Pancreas (tissue), 10 donors: ENCODE results near the gene C4orf51. TPM values are rescaled to one million over a fixed set of nuclear protein-coding genes. Genes with fewer than 3 reads are reported as not detected.

Source experiments
- ATAC-seq, 4 donors: fragments of 200-7000 bp; cut with Tn5 transposase; one replicate each; pipeline versions ENCODE4 v1.8.0 to v1.9.1; 2020; ENCODE audit warnings: mild to moderate bottlenecking in 4 of 4, moderate library complexity in 4 of 4
- DNase-seq, 6 donors: peaks; one replicate each; pipeline ENCODE4 v3.0.0-alpha.2; 2020
- FAIRE-seq: peaks from 2 replicates; lab custom pipeline; 2012; peaks lifted over from hg19 to GRCh38; lab: Jason Lieb, UNC
- H3K27ac ChIP-seq, 4 donors: fragments of 200-600 bp; sonication (generic); 1 replicate in 3 of 4; 2 replicates in 1 of 4; pipeline versions ENCODE4 v1.5.0 to v1.8.0; 2020
- H3K27me3 ChIP-seq, 4 donors: fragments of 200-600 bp; one replicate each; pipeline ENCODE4 v1.8.0; 2021
- H3K36me3 ChIP-seq, 3 donors: fragments of 200-600 bp; sonication (generic) in 1 of 3; one replicate each; pipeline versions ENCODE4 v1.5.0 to v1.8.0; 2020 to 2021
- H3K4me1 ChIP-seq, 3 donors: fragments of 200-600 bp; one replicate each; pipeline ENCODE4 v1.8.0; 2021
- H3K4me3 ChIP-seq, 4 donors: fragments of 200-600 bp; sonication (generic) in 2 of 4; one replicate each; pipeline versions ENCODE4 v1.5.0 to v1.8.0; 2020 to 2021
- H3K9me3 ChIP-seq, 4 donors: fragments of 200-600 bp; one replicate each; pipeline ENCODE4 v1.8.0; 2021
- WGBS, 2 donors: extraction: QIAGEN DNeasy Blood & Tissue Kit; methylation state at CpG; one replicate each; pipeline ENCODE4 v1.1.7; 2013; 5-methylcytosine and 5-hydroxymethylcytosine counted together
- intact Hi-C, 3 donors: fragments of 100-400 bp; cut with DNase I; formaldehyde crosslinking; loops; one replicate each; pipeline versions ENCODE4 v1.11.1 to v1.14.2; 2022
- polyA plus RNA-seq, 2 donors: library from polyadenylated mRNA; stranded (reverse); fragments of 200-250 nt; gene quantifications; one replicate each; pipeline ENCODE4 v1.2.3, GENCODE V29; 2013
- total RNA-seq, 6 donors: library from RNA; stranded (reverse); fragmentation: NEBNext Ultra II Directional in 4 of 6; extraction: Animal tissue kit (Norgen Biotek cat#: 25700) in 4 of 6; gene quantifications; one replicate each; pipeline versions ENCODE4 v1.2.1 to v1.2.4, GENCODE V29; 2021 to 2023
- TF ChIP-seq, protein P1 (sequence below), 4 donors: fragments of 200-600 bp; sonication (generic) in 3 of 4; IDR thresholded peaks; one replicate each; pipeline versions ENCODE4 v1.5.0 to v1.8.0; 2021; ENCODE audit warnings: antibody characterized with exemption in 4 of 4
- donor health status: healthy with polysubstance abuse.
- donor health status: DM: no; HTN: no; CAD: no; lungs with moderate emphysema.
- donor health status: DM: no; HTN: no; CAD: no.
- donor health status: control.
- donor health status: control.
- donor health status: Bipolar disorder and iron deficiency.
- donor health status: DM: yes; HTN: yes; CAD: no.
- donor health status: DM: no; HTN: no; CAD: no.
- donor health status: DM: no; HTN: no; CAD: no.
- donor health status: DM: yes; HTN: yes; CAD: no.

The C4orf51 gene
- total and polyA plus RNA-seq, 8 donors, result not detected

DNA sequence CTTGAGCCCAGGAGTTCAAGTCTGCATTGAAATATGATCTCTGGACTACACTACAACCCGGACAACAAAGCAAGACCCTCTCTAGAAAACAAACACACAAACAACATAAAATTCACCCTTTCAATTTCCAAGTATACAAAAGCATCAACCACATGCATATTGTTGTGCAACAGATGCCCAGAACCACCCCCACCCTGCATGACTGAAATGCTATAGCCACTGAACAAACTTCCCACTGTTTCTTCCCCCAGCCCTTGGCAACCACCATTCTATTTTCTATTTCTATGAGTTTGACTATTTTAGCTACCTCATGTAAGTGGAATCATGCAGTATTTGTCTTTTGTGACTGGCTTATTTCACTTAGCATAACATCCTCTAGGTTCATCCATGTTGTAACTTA lies 14.2 kb upstream of the C4orf51 start:
- WGBS, 2 donors, result 83 to 94% methylated on average over 1 of the region's 1 CpG
- intact Hi-C loops, result no loop called here
- H3K36me3 ChIP-seq, result no peaks in the 10 kb centered on the region
- ATAC-seq (no peak), FAIRE-seq (no peak), DNase-seq (no peak)
- H3K4me1 ChIP-seq, result no peaks in the 10 kb centered on the region
- TF ChIP-seq, protein P1, sequence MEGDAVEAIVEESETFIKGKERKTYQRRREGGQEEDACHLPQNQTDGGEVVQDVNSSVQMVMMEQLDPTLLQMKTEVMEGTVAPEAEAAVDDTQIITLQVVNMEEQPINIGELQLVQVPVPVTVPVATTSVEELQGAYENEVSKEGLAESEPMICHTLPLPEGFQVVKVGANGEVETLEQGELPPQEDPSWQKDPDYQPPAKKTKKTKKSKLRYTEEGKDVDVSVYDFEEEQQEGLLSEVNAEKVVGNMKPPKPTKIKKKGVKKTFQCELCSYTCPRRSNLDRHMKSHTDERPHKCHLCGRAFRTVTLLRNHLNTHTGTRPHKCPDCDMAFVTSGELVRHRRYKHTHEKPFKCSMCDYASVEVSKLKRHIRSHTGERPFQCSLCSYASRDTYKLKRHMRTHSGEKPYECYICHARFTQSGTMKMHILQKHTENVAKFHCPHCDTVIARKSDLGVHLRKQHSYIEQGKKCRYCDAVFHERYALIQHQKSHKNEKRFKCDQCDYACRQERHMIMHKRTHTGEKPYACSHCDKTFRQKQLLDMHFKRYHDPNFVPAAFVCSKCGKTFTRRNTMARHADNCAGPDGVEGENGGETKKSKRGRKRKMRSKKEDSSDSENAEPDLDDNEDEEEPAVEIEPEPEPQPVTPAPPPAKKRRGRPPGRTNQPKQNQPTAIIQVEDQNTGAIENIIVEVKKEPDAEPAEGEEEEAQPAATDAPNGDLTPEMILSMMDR (IDR thresholded peaks at IDR 0.05), result no peak
- H3K27ac ChIP-seq, result no peak overlapping the region
- no peaks in the 10 kb centered on the region for H3K9me3 ChIP-seq
- no peak overlapping the region for H3K4me3 ChIP-seq
- H3K27me3 ChIP-seq, result no peaks in the 10 kb centered on the region

DNA sequence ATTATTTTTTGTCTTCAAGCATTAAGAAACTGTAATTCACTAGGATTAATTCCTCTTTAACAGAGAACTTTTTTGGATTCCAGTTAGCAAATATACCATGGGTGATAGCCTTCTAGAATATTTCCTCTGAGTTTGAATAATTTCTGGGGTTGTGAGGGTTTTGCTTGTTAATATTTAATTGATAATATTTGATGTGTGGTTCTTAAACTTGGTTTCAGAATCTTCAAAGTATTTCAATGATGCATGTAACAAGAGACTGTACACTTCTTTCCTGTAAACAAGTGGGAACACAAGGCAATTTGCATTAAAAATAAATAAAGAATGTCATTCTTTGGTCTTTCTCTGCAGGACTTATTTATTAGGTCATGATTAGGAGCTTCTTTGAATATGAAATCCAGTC lies 9.5 kb upstream of the C4orf51 start:
- FAIRE-seq (no peak), ATAC-seq (no peak), DNase-seq (no peak)
- H3K36me3 ChIP-seq, result no peaks in the 10 kb centered on the region
- H3K27me3 ChIP-seq, result no peaks in the 10 kb centered on the region
- intact Hi-C loops, result no loop called here
- H3K27ac ChIP-seq, result no peak overlapping the region
- H3K4me3 ChIP-seq, result no peak overlapping the region
- TF ChIP-seq, protein P1 (IDR thresholded peaks at IDR 0.05), result no peak
- H3K4me1 ChIP-seq, result no peaks in the 10 kb centered on the region
- H3K9me3 ChIP-seq, result no peaks in the 10 kb centered on the region

DNA sequence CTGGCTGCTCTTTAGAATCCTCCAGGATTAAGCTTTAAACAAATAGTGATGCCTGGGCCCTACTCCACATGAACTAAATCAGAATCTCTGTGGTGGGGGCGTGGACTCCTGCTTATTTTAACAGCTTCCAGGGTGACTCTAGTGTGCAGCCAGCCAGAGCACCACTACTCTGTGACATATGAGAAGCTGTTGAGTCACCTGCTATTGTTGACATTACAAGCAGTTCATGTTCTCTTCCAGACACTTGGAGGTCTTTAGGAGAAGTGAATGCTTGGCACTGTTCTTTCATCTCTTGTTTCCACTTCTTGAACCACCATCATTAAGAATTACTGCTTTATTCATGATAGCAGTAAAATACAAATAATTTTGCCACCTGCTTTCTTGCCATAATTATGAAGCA lies 426 bp upstream of the C4orf51 start:
- intact Hi-C loops, result no loop called here
- TF ChIP-seq, protein P1 (IDR thresholded peaks at IDR 0.05), result no peak
- ATAC-seq (peak; percentile 88 to 95 (median 93)), DNase-seq (peak in 4 of 6 donors; percentile 19 to 37 (median 28)), FAIRE-seq (peak; percentile 56)
- WGBS, 2 donors, result 50 to 55% methylated on average over 1 of the region's 1 CpG
- Histone ChIP-seq H3K4me3 (no peak overlapping the region), H3K36me3 (no peaks in the 10 kb centered on the region), H3K9me3 (no peaks in the 10 kb centered on the region), H3K27ac (peak overlapping the region in 3 of 4 donors; percentile 14 to 71 (median 66)), H3K27me3 (no peaks in the 10 kb centered on the region), H3K4me1 (peaks cover 18 to 21% (median 20%) of the 10 kb centered on the region in 3 donors)

DNA sequence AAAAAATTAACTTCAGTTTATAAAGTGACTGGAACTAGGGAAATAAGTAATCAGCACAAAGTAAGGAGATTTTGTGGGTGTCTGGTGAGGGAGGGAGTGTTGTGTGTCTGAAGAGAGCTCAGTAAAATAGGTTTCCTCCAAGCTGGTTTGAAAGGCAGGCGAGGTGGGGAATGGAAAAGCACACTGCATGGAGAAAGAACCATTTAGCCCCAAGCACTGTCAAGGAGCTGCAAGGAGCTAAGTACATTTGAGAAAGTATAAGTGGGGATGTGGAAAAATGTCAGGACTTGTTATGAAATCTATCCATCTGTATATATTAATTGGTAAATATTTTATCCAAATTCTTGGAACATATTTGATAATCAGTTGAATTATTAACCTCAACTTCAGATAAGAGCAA lies 956 bp downstream of the C4orf51 start:
- FAIRE-seq (no peak), ATAC-seq (peak in 3 of 4 donors; percentile 29 to 48 (median 31)), DNase-seq (no peak)
- Histone ChIP-seq H3K4me3 (no peak overlapping the region), H3K9me3 (no peaks in the 10 kb centered on the region), H3K27ac (peak overlapping the region in 1 of 4 donors; percentile 71), H3K4me1 (peaks cover 18 to 21% (median 20%) of the 10 kb centered on the region in 3 donors), H3K36me3 (no peaks in the 10 kb centered on the region), H3K27me3 (no peaks in the 10 kb centered on the region)
- TF ChIP-seq, protein P1 (IDR thresholded peaks at IDR 0.05), result no peak
- 61 to 82% methylated on average over 1 of the region's 1 CpG for WGBS, 2 donors
- intact Hi-C loops, result no loop called here

DNA sequence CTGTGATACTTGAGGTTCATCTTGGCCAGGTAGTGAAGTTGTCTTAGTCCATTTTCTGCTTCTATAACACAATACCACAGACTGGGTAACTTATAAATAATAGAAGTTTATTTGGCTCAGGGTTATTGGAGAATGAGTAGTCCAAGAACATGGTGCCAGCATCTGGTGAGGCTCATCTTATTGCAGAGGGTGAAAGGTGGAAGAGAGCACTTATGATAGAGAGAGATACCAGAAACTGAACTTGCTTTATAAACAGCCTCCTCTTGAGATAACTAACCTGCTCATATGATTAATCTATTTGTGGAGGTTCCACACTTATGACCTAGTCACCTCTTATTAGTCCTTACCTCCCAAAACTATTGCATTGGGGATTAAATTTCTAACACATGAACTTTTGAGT lies 1.6 kb downstream of the C4orf51 start:
- Histone ChIP-seq H3K27ac (no peak overlapping the region), H3K4me3 (no peak overlapping the region), H3K27me3 (no peaks in the 10 kb centered on the region), H3K4me1 (peaks cover 18 to 21% (median 20%) of the 10 kb centered on the region in 3 donors), H3K36me3 (no peaks in the 10 kb centered on the region), H3K9me3 (no peaks in the 10 kb centered on the region)
- DNase-seq (no peak), FAIRE-seq (no peak), ATAC-seq (no peak)
- intact Hi-C loops, result no loop called here
- TF ChIP-seq, protein P1 (IDR thresholded peaks at IDR 0.05), result no peak
